Neural cell (in vitro differentiated cells): ENCODE results near the gene KLK10. TPM values are rescaled to one million over a fixed set of nuclear protein-coding genes. Genes with fewer than 3 reads are reported as not detected.

ENCODE experiments used
- H2AFZ ChIP-seq: fragments of 200-600, 300-800 bp; sonication (generic), shearing (Covaris generic); 2 replicates; pipeline ENCODE4 v1.6.0; 2014; ENCODE audit warnings: low read depth, mild to moderate bottlenecking, antibody characterized with exemption, low read length, moderate library complexity
- H3F3A ChIP-seq: fragments of 200-600 bp; shearing (Covaris generic); 2 replicates; pipeline ENCODE4 v1.6.1; 2016; ENCODE audit warnings: mild to moderate bottlenecking, moderate library complexity, mixed read lengths, antibody characterized with exemption, low read length; ENCODE audit not compliant: insufficient read depth, poor library complexity, severe bottlenecking
- H3K27ac ChIP-seq: fragments of 200-600, 300-800 bp; sonication (generic), shearing (Covaris generic); 2 replicates; pipeline ENCODE4 v1.5.1; 2014; ENCODE audit warnings: mild to moderate bottlenecking, low read length, moderate library complexity
- H3K27me3 ChIP-seq: fragments of 300-800, 200-600 bp; sonication (generic), shearing (Covaris generic); 2 replicates; pipeline ENCODE4 v1.6.0; 2014; ENCODE audit warnings: mild to moderate bottlenecking, low read depth, low read length, moderate library complexity; ENCODE audit not compliant: insufficient read depth
- H3K36me3 ChIP-seq: fragments of 300-800, 200-600 bp; sonication (generic), shearing (Covaris generic); 2 replicates; pipeline ENCODE4 v1.5.1; 2014; ENCODE audit warnings: mild to moderate bottlenecking, antibody characterized with exemption, low read length, moderate library complexity; ENCODE audit not compliant: insufficient read depth
- H3K4me2 ChIP-seq: fragments of 300-800, 200-600 bp; sonication (generic), shearing (Covaris generic); 2 replicates; pipeline ENCODE4 v1.6.0; 2014; ENCODE audit warnings: mild to moderate bottlenecking, low read length
- H3K4me3 ChIP-seq: fragments of 300-800, 200-600 bp; sonication (generic), shearing (Covaris generic); 2 replicates; pipeline ENCODE4 v1.5.1; 2014; ENCODE audit warnings: mild to moderate bottlenecking, low read length, moderate library complexity
- H3K79me2 ChIP-seq: fragments of 200-600 bp; shearing (Covaris generic); replicated peaks from 2 replicates; pipeline ENCODE4 v1.6.0; 2014; ENCODE audit warnings: mild to moderate bottlenecking, low read length, moderate library complexity; ENCODE audit not compliant: insufficient read depth
- H3K9ac ChIP-seq: fragments of 300-800, 200-600 bp; sonication (generic), shearing (Covaris generic); 2 replicates; pipeline ENCODE4 v1.6.1; 2016; ENCODE audit warnings: mild to moderate bottlenecking, low read length, mixed read lengths
- H3K9me2 ChIP-seq: fragments of 200-600 bp; shearing (Covaris generic); 2 replicates; pipeline ENCODE4 v1.6.1; 2016; ENCODE audit warnings: mild to moderate bottlenecking, low read length, mixed read lengths; ENCODE audit not compliant: insufficient read depth
- H3K9me3 ChIP-seq: fragments of 200-600, 300-800 bp; sonication (generic), shearing (Covaris generic); 2 replicates; pipeline ENCODE4 v1.6.1; 2016; ENCODE audit warnings: mild to moderate bottlenecking, mixed run types, low read length, moderate library complexity, mixed read lengths
- H4K20me1 ChIP-seq: fragments of 200-600 bp; shearing (Covaris generic); 2 replicates; pipeline ENCODE4 v1.6.1; 2016; ENCODE audit warnings: mild to moderate bottlenecking, mixed run types; ENCODE audit not compliant: insufficient read depth
- EP300 ChIP-seq: fragments of 450-650 bp; conservative IDR thresholded peaks from 2 replicates; pipeline ENCODE4 v1.6.1; 2014; ENCODE audit warnings: antibody characterized with exemption, mild to moderate bottlenecking, moderate library complexity; ENCODE audit not compliant: poor library complexity, severe bottlenecking
- EZH2 ChIP-seq: fragments of 200-600, 300-800 bp; shearing (Covaris generic), sonication (generic); IDR thresholded peaks from 2 replicates; pipeline ENCODE4 v1.6.1; 2014; ENCODE audit warnings: antibody characterized with exemption, low read length, borderline replicate concordance, mild to moderate bottlenecking; ENCODE audit not compliant: insufficient read depth, poor library complexity, severe bottlenecking
- MXI1 ChIP-seq: fragments of 450-650 bp; conservative IDR thresholded peaks from 2 replicates; pipeline ENCODE4 v1.6.1; 2014; ENCODE audit warnings: antibody characterized with exemption, mild to moderate bottlenecking; ENCODE audit not compliant: poor library complexity, severe bottlenecking
- POLR2AphosphoS5 ChIP-seq: IDR thresholded peaks from 2 replicates; pipeline ENCODE4 v1.6.1; 2012
- RAD21 ChIP-seq: fragments of 450-650 bp; conservative IDR thresholded peaks from 2 replicates; pipeline ENCODE4 v1.6.1; 2014; ENCODE audit warnings: antibody characterized with exemption, mild to moderate bottlenecking, moderate library complexity
- SMC3 ChIP-seq: fragments of 450-650 bp; conservative IDR thresholded peaks from 2 replicates; pipeline ENCODE4 v1.6.1; 2014; ENCODE audit warnings: antibody characterized with exemption, mild to moderate bottlenecking, moderate library complexity; ENCODE audit not compliant: poor library complexity
- TAF1 ChIP-seq: IDR thresholded peaks from 2 replicates; pipeline ENCODE4 v1.6.1; 2012; ENCODE audit warnings: low read depth
- polyA plus RNA-seq: library from polyadenylated mRNA; depleted of rRNA; stranded (reverse); fragments of >200 nt; gene quantifications from 2 replicates; pipeline ENCODE4 v1.2.3, GENCODE V29; 2014
- TF ChIP-seq, protein P1 (sequence below): IDR thresholded peaks from 2 replicates; pipeline ENCODE4 v1.6.1; 2012; ENCODE audit warnings: borderline replicate concordance
- TF ChIP-seq, protein P2 (sequence below): fragments of 450-650 bp; IDR thresholded peaks from 2 replicates; pipeline ENCODE4 v1.5.1; 2014; ENCODE audit warnings: antibody characterized with exemption, mild to moderate bottlenecking, moderate library complexity; ENCODE audit not compliant: poor library complexity, severe bottlenecking

Gene KLK10
- polyA plus RNA-seq, 1 donor from 2014 or later = 0.73 TPM

DNA sequence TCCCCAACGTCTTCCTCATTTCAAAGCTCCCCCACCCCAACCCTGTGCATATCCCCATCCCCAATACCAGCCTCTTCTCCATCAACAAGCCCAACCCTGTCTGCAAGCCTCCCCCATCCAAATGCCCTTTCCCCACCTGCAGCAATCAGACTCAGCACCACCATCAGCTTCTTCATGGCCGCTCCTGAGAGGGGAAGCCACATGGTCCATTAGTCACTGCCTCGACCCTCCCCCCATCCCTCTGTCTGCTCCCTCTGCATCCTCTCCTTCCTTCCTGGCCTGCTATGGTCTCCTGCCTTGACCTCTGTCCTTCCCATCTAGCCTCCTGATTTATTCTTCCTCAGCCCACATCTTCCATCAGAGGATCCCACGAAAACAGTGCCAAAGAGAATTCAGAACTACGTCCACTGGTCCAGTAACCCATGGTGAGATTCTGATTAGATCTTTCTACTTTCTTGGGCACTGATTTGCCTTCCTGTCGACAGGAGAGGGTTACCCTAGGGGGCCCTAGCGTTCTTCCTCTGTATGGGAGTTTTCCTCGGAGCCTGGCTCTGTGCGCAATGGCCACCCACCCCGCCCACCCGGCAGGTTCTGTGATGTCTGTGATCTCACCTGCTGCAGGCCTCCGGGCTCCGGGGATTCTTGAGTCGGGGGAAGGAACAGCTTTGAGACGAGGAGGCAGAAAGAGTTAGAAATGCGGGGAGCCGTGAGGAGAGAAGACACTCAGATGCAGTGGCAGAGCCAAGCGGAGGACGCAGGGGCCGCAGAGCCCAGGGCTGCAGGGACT, 51.4 kb downstream of the KLK10 start:
- Histone ChIP-seq H3K4me2 (no peak overlapping the region), H3K9me3 (no peaks in the 10 kb centered on the region), H3K27me3 (no peaks in the 10 kb centered on the region), H3K27ac (no peak overlapping the region), H2AFZ (no peak overlapping the region), H3F3A (no peaks in the 10 kb centered on the region), H3K9me2 (no peaks in the 10 kb centered on the region), H3K79me2 (no peaks in the 10 kb centered on the region), H3K9ac (no peak overlapping the region), H3K36me3 (no peaks in the 10 kb centered on the region), H3K4me3 (no peak overlapping the region), H4K20me1 (no peaks in the 10 kb centered on the region)
- TF ChIP-seq TAF1 (no peak), EZH2 (no peak), SMC3 (no peak), POLR2AphosphoS5 (no peak), EP300 (no peak), MXI1 (no peak), RAD21 (no peak)
- TF ChIP-seq, protein P1, sequence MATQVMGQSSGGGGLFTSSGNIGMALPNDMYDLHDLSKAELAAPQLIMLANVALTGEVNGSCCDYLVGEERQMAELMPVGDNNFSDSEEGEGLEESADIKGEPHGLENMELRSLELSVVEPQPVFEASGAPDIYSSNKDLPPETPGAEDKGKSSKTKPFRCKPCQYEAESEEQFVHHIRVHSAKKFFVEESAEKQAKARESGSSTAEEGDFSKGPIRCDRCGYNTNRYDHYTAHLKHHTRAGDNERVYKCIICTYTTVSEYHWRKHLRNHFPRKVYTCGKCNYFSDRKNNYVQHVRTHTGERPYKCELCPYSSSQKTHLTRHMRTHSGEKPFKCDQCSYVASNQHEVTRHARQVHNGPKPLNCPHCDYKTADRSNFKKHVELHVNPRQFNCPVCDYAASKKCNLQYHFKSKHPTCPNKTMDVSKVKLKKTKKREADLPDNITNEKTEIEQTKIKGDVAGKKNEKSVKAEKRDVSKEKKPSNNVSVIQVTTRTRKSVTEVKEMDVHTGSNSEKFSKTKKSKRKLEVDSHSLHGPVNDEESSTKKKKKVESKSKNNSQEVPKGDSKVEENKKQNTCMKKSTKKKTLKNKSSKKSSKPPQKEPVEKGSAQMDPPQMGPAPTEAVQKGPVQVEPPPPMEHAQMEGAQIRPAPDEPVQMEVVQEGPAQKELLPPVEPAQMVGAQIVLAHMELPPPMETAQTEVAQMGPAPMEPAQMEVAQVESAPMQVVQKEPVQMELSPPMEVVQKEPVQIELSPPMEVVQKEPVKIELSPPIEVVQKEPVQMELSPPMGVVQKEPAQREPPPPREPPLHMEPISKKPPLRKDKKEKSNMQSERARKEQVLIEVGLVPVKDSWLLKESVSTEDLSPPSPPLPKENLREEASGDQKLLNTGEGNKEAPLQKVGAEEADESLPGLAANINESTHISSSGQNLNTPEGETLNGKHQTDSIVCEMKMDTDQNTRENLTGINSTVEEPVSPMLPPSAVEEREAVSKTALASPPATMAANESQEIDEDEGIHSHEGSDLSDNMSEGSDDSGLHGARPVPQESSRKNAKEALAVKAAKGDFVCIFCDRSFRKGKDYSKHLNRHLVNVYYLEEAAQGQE = no peak

DNA sequence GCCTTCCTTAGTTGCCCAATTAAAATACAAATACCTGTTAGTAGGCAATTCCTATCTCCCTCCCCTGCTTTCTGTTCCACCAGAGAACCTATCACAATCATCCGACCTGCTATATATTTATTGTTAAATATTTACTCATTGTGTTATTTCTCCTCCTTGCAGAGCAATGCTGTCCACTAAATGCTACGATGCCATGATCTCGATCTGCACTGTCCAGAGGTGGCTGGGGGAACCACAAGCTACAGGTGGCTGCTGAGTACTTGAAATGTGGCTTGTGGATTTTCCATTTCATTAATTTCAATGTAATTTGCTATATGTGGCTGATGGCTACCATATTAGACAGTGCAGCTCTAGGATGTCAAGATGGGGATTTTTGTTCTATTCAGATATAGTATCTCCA, 55.2 kb downstream of the KLK10 start:
- no peak overlapping the region for H3K27ac ChIP-seq
- H3K4me3 ChIP-seq = no peak overlapping the region
- no peaks in the 10 kb centered on the region for H4K20me1 ChIP-seq
- no peaks in the 10 kb centered on the region for H3K9me2 ChIP-seq
- TF ChIP-seq RAD21 (no peak), TAF1 (no peak)
- no peaks in the 10 kb centered on the region for H3K27me3 ChIP-seq
- H3K79me2 ChIP-seq = no peaks in the 10 kb centered on the region
- no peaks in the 10 kb centered on the region for H3F3A ChIP-seq
- no peaks in the 10 kb centered on the region for H3K36me3 ChIP-seq
- H3K9ac ChIP-seq = no peak overlapping the region
- no peak overlapping the region for H2AFZ ChIP-seq
- H3K4me2 ChIP-seq = no peak overlapping the region
- no peaks in the 10 kb centered on the region for H3K9me3 ChIP-seq

DNA sequence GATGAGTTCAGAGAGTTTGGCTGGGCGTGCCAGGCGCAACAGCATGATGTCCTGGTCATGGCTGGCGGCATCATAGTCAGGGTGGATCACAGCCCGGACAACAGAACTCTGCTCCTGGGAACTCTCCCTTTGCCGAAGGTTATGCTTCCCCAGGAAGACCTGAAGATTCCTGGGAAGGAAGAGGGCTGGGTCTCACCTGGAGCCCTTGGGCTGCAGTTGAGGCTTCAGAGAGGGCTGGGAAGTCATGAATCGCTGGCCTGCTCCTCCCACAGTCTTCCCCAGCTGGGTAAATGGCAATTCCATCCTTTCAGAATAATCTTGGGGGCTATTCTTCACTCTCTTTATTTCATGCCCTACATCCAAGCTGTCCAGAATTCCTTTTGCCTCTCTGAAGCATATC, 56.1 kb downstream of the KLK10 start:
- Histone ChIP-seq H3K9me2 (no peaks in the 10 kb centered on the region), H2AFZ (no peak overlapping the region), H3K9ac (no peak overlapping the region), H3K4me2 (no peak overlapping the region), H3K27ac (no peak overlapping the region), H3K79me2 (no peaks in the 10 kb centered on the region), H4K20me1 (no peaks in the 10 kb centered on the region), H3F3A (no peaks in the 10 kb centered on the region), H3K4me3 (no peak overlapping the region), H3K9me3 (no peaks in the 10 kb centered on the region), H3K27me3 (no peaks in the 10 kb centered on the region), H3K36me3 (no peaks in the 10 kb centered on the region)
- TF ChIP-seq EZH2 (no peak), POLR2AphosphoS5 (no peak), SMC3 (no peak), EP300 (no peak), MXI1 (no peak), TAF1 (no peak), RAD21 (no peak)
- TF ChIP-seq, protein P1 = no peak
- TF ChIP-seq, protein P2, sequence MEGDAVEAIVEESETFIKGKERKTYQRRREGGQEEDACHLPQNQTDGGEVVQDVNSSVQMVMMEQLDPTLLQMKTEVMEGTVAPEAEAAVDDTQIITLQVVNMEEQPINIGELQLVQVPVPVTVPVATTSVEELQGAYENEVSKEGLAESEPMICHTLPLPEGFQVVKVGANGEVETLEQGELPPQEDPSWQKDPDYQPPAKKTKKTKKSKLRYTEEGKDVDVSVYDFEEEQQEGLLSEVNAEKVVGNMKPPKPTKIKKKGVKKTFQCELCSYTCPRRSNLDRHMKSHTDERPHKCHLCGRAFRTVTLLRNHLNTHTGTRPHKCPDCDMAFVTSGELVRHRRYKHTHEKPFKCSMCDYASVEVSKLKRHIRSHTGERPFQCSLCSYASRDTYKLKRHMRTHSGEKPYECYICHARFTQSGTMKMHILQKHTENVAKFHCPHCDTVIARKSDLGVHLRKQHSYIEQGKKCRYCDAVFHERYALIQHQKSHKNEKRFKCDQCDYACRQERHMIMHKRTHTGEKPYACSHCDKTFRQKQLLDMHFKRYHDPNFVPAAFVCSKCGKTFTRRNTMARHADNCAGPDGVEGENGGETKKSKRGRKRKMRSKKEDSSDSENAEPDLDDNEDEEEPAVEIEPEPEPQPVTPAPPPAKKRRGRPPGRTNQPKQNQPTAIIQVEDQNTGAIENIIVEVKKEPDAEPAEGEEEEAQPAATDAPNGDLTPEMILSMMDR = no peak
